LNCAP (cell line): Measurements from ENCODE around the gene IFI44.

Experiments
- CTCF ChIP-seq: fragments of 450-650 bp; IDR thresholded peaks from 2 replicates; pipeline ENCODE4 v1.5.1; 2017; ENCODE audit warnings: mild to moderate bottlenecking

Gene IFI44

GRCh38 chr1:78630600-78630999, 19.0 kb upstream of the IFI44 start:
- no peak for TF ChIP-seq CTCF

- no peak for TF ChIP-seq CTCF
Observed at GRCh38 chr1:78633209-78633608, 16.4 kb upstream of the IFI44 start.

- TF ChIP-seq CTCF: no peak
Observed at GRCh38 chr1:78640462-78640861, 9.2 kb upstream of the IFI44 start.

- no peak for TF ChIP-seq CTCF
Observed at GRCh38 chr1:78641558-78641957, 8.1 kb upstream of the IFI44 start.

- TF ChIP-seq CTCF: no peak
Observed at GRCh38 chr1:78645723-78646122, 3.9 kb upstream of the IFI44 start.

- no peak for TF ChIP-seq CTCF
Observed at GRCh38 chr1:78647238-78647637, 2.4 kb upstream of the IFI44 start.

GRCh38 chr1:78650114-78650660, 556 bp downstream of the IFI44 start:
- TF ChIP-seq CTCF: no peak

- TF ChIP-seq CTCF: no peak
Observed at GRCh38 chr1:78651241-78651640, 1.6 kb downstream of the IFI44 start.
